LoVo (cell line): ENCODE measurements around the gene HMX1.

Experiments used
- DNase-seq: peaks from one replicate; pipeline ENCODE4 v3.0.0-alpha.2; 2016; ENCODE audit warnings: low spot score

The HMX1 gene

GRCh38 chr4:8840006-8840793 is 31.4 kb downstream of the HMX1 start:
- DNase-seq = no peak

GRCh38 chr4:8838961-8839431 is 32.6 kb downstream of the HMX1 start:
- no peak for DNase-seq

- no peak for DNase-seq
These were observed 33.2 kb downstream of the HMX1 start for GRCh38 chr4:8838296-8838960.

GRCh38 chr4:8837181-8837841 is 34.3 kb downstream of the HMX1 start:
- DNase-seq = no peak

- no peak for DNase-seq
These were observed 34.9 kb downstream of the HMX1 start for GRCh38 chr4:8836664-8837171.

- DNase-seq = no peak
These were observed 35.9 kb downstream of the HMX1 start for GRCh38 chr4:8835521-8836365.

- no peak for DNase-seq
These were observed 36.9 kb downstream of the HMX1 start for GRCh38 chr4:8834681-8835220.

- no peak for DNase-seq
These were observed 39.3 kb downstream of the HMX1 start for GRCh38 chr4:8832113-8832915.

- DNase-seq = no peak
These were observed 40.2 kb downstream of the HMX1 start for GRCh38 chr4:8831221-8832112.

GRCh38 chr4:8830611-8831200 is 40.9 kb downstream of the HMX1 start:
- DNase-seq = no peak

GRCh38 chr4:8830056-8830455 is 41.6 kb downstream of the HMX1 start:
- no peak for DNase-seq

- no peak for DNase-seq
These were observed 42.1 kb downstream of the HMX1 start for GRCh38 chr4:8829584-8829983.

- no peak for DNase-seq
These were observed 42.8 kb downstream of the HMX1 start for GRCh38 chr4:8828869-8829268.

GRCh38 chr4:8821151-8821950 is 50.3 kb downstream of the HMX1 start:
- no peak for DNase-seq

- no peak for DNase-seq
These were observed 51.2 kb downstream of the HMX1 start for GRCh38 chr4:8820178-8821102.

GRCh38 chr4:8819473-8820177 is 52.0 kb downstream of the HMX1 start:
- DNase-seq = no peak

GRCh38 chr4:8819019-8819418 is 52.6 kb downstream of the HMX1 start:
- DNase-seq = no peak
